HepG2 (cell line): ENCODE results near the gene EI24. TPM values are rescaled to one million over a fixed set of nuclear protein-coding genes. Genes with fewer than 3 reads are reported as not detected.
A peak's percentile ranks its signal among the peaks of the same experiment; 100 is the strongest.

Experiments
- CREBL2 ChIP-seq: sonication (generic); formaldehyde crosslinking; IDR thresholded peaks from 2 replicates; pipeline ENCODE4 v1.8.1; 2023; ENCODE audit warnings: missing genetic modification reagents, mild to moderate bottlenecking, borderline replicate concordance
- E2F1 ChIP-seq: sonication (generic); formaldehyde crosslinking; IDR thresholded peaks from 2 replicates; pipeline ENCODE4 v1.5.0; 2020; ENCODE audit warnings: missing genetic modification reagents
- GPBP1L1 ChIP-seq: sonication (generic); formaldehyde crosslinking; IDR thresholded peaks from 2 replicates; pipeline ENCODE4 v1.5.0; 2020; ENCODE audit warnings: mild to moderate bottlenecking, missing genetic modification reagents
- HDAC2 ChIP-seq: sonication (generic); formaldehyde crosslinking; IDR thresholded peaks from 2 replicates; pipeline ENCODE4 v1.4.0; 2020; ENCODE audit warnings: missing genetic modification reagents
- KLF11 ChIP-seq: IDR thresholded peaks from 2 replicates; pipeline ENCODE4 v1.6.1; 2016; ENCODE audit warnings: missing compliant biosample characterization
- NR0B2 ChIP-seq: sonication (generic); formaldehyde crosslinking; IDR thresholded peaks from 2 replicates; pipeline ENCODE4 v1.4.0; 2020; ENCODE audit warnings: mild to moderate bottlenecking, missing genetic modification reagents
- SMAD3 ChIP-seq: sonication (generic); formaldehyde crosslinking; IDR thresholded peaks from 2 replicates; pipeline ENCODE4 v1.4.0; 2020; ENCODE audit warnings: missing genetic modification reagents
- ZFX ChIP-seq: sonication (generic); formaldehyde crosslinking; IDR thresholded peaks from 2 replicates; pipeline ENCODE4 v1.4.0; 2020; ENCODE audit warnings: mild to moderate bottlenecking, low read depth, missing genetic modification reagents, moderate library complexity
- ZNF230 ChIP-seq: sonication (generic); formaldehyde crosslinking; IDR thresholded peaks from 2 replicates; pipeline ENCODE4 v1.4.0; 2020; ENCODE audit warnings: mild to moderate bottlenecking, missing genetic modification reagents
- ZNF3 ChIP-seq: IDR thresholded peaks from 2 replicates; pipeline ENCODE4 v1.7.0; 2017; ENCODE audit warnings: inconsistent platforms
- ZNF317 ChIP-seq: sonication (generic); formaldehyde crosslinking; IDR thresholded peaks from 2 replicates; pipeline ENCODE4 v1.5.0; 2020; ENCODE audit warnings: mild to moderate bottlenecking, missing genetic modification reagents
- ZNF646 ChIP-seq: sonication (generic); formaldehyde crosslinking; IDR thresholded peaks from 2 replicates; pipeline ENCODE4 v1.9.0; 2021; ENCODE audit warnings: mild to moderate bottlenecking, missing genetic modification reagents
- ZNF687 ChIP-seq: sonication (generic); formaldehyde crosslinking; IDR thresholded peaks from 2 replicates; pipeline ENCODE4 v1.5.1; 2020; ENCODE audit warnings: mild to moderate bottlenecking, missing genetic modification reagents, moderate library complexity
- polyA plus RNA-seq, 8 experiments: library from polyadenylated mRNA; depleted of rRNA in 3 of 8; stranded (reverse) in 7 of 8; unstranded in 1 of 8; fragments of >200 nt; fragmentation: Illumina TruSeq in 4 of 8; extraction: Trizol in 4 of 8; gene quantifications; 2 replicates each; pipeline versions ENCODE4 v1.2.1 to v1.2.3, GENCODE V29; 2011 to 2016; ENCODE audit warnings: low read depth in 4 of 8, missing spikeins in 1 of 8, mixed read lengths in 1 of 8; ENCODE audit not compliant: insufficient read depth in 1 of 8
- total RNA-seq, 5 experiments: library from RNA; depleted of rRNA; stranded (reverse); fragments of >200 nt; fragmentation: Illumina TruSeq; extraction: Trizol; gene quantifications; 2 replicates each; pipeline ENCODE4 v1.2.3, GENCODE V29; 2016; ENCODE audit warnings: low read depth in 1 of 5

The EI24 gene
- total and polyA plus RNA-seq, 2 of the 13 experiments (the other 11 are each of a cell fraction or from before 2014, with no cell fraction given), result 84.7 to 126 TPM

- peak; percentile 65; the same call in 1 of the 2 replicates for TF ChIP-seq ZNF646 (CRISPR knock-in tag)
- peak; percentile 99 for TF ChIP-seq ZNF687 (CRISPR knock-in tag)
- TF ChIP-seq CREBL2 (CRISPR knock-in tag), result no peak; the same call in 1 of the 2 replicates
- TF ChIP-seq E2F1 (CRISPR knock-in tag), result peak; percentile 99
- TF ChIP-seq ZNF317 (CRISPR knock-in tag), result peak; percentile 74
- TF ChIP-seq HDAC2 (CRISPR knock-in tag), result peak; percentile 74
- TF ChIP-seq KLF11 (CRISPR knock-in tag), result peak; percentile 78
- peak; percentile 99 for TF ChIP-seq ZFX (CRISPR knock-in tag)
- no peak for TF ChIP-seq GPBP1L1 (CRISPR knock-in tag)
- peak; percentile 87; the same call in 1 of the 2 replicates for TF ChIP-seq ZNF230 (CRISPR knock-in tag)
- TF ChIP-seq ZNF3, result no peak
- TF ChIP-seq NR0B2 (CRISPR knock-in tag), result peak; percentile 53; the same call in 1 of the 2 replicates
- TF ChIP-seq SMAD3 (CRISPR knock-in tag), result peak; percentile 36; the same call in 1 of the 2 replicates
Measured at GRCh38 chr11:125625630-125626287, 56.5 kb downstream of the EI24 start (continued).
